Measurements from ENCODE around the gene HSPB8.

The HSPB8 gene

DNA sequence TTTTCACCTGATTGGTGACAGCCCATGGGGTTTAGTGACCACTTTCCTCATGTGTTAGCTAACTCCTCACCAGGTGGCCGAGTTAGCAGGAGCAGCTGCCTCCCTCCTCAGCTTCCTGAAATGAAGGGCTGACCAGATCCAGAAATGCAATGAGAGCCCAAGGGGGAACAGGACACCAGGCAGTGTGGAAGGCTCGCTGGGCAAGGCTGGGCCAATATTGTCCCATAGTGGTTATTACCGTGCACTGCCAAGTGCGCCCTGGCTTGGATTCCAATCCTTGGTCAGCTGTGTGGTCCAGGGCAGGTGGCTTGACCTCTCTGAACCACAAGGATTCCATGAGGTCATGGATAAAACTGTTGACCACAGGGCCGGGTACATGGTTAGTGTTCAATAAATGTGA, 3.6 kb upstream of the HSPB8 start:
- Histone ChIP-seq H3K27ac (replicated peaks) (no peak overlapping the region), H3K27me3 (ENCODE audit: insufficient read depth, poor library complexity, severe bottlenecking) (peaks cover 3% of the 10 kb centered on the region), H3K4me3 (replicated peaks; ENCODE audit: insufficient read depth, low read length) (no peak overlapping the region)
- TF ChIP-seq, protein P1, sequence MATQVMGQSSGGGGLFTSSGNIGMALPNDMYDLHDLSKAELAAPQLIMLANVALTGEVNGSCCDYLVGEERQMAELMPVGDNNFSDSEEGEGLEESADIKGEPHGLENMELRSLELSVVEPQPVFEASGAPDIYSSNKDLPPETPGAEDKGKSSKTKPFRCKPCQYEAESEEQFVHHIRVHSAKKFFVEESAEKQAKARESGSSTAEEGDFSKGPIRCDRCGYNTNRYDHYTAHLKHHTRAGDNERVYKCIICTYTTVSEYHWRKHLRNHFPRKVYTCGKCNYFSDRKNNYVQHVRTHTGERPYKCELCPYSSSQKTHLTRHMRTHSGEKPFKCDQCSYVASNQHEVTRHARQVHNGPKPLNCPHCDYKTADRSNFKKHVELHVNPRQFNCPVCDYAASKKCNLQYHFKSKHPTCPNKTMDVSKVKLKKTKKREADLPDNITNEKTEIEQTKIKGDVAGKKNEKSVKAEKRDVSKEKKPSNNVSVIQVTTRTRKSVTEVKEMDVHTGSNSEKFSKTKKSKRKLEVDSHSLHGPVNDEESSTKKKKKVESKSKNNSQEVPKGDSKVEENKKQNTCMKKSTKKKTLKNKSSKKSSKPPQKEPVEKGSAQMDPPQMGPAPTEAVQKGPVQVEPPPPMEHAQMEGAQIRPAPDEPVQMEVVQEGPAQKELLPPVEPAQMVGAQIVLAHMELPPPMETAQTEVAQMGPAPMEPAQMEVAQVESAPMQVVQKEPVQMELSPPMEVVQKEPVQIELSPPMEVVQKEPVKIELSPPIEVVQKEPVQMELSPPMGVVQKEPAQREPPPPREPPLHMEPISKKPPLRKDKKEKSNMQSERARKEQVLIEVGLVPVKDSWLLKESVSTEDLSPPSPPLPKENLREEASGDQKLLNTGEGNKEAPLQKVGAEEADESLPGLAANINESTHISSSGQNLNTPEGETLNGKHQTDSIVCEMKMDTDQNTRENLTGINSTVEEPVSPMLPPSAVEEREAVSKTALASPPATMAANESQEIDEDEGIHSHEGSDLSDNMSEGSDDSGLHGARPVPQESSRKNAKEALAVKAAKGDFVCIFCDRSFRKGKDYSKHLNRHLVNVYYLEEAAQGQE (IDR thresholded peaks at IDR 0.05; ENCODE audit: insufficient replicate concordance, low read depth) = no peak
- TF ChIP-seq, protein P2, sequence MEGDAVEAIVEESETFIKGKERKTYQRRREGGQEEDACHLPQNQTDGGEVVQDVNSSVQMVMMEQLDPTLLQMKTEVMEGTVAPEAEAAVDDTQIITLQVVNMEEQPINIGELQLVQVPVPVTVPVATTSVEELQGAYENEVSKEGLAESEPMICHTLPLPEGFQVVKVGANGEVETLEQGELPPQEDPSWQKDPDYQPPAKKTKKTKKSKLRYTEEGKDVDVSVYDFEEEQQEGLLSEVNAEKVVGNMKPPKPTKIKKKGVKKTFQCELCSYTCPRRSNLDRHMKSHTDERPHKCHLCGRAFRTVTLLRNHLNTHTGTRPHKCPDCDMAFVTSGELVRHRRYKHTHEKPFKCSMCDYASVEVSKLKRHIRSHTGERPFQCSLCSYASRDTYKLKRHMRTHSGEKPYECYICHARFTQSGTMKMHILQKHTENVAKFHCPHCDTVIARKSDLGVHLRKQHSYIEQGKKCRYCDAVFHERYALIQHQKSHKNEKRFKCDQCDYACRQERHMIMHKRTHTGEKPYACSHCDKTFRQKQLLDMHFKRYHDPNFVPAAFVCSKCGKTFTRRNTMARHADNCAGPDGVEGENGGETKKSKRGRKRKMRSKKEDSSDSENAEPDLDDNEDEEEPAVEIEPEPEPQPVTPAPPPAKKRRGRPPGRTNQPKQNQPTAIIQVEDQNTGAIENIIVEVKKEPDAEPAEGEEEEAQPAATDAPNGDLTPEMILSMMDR (IDR thresholded peaks at IDR 0.05; ENCODE audit: insufficient read depth, low read length) = no peak
- TF ChIP-seq POLR2AphosphoS5 (IDR thresholded peaks at IDR 0.05; ENCODE audit: low read depth) (no peak), GABPA (IDR thresholded peaks at IDR 0.05; ENCODE audit: low read depth) (no peak), SPI1 (IDR thresholded peaks at IDR 0.05; ENCODE audit: borderline replicate concordance, low read depth) (no peak)
- DNase-seq (ENCODE audit: low read depth in 1 of 2, low spot score in 1 of 2) = no peak

DNA sequence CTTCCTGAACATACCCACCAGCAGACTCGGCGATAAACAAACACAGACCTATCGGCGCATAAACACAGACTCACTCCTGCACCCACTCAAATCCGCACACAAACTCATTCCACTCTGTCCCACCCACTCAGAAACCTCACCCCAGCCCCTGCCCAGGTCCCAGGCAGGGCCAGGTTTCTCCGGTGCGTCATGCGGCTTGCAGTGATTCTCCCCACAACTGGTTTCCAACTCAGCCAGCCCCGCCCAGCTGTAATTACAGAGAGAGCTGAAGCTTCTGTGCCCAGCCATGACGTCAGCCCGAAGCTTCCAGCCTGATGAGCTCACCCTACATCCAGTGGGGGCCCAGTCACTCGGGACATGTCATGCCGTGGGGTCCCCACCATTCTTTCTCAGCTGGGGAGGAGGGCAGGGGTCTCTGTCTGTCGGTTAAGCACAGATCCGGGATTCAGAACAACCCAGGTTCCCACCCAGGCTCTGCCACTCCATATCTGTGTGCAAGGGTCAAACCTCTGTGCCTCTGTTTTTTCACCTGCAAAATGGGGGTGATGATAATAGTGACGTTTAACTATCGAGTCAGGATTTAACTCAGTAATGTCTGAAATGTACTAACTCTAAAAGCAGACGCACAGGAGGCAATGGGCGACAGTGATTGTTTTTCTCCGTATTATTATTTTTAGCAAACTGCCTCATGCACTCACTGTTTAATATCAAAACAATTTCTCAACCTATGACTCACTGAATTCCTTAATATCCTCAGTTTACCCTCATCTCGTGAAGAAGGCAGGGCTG, 2.3 kb upstream of the HSPB8 start:
- Histone ChIP-seq H3K27me3 (ENCODE audit: insufficient read depth, poor library complexity, severe bottlenecking) (peaks cover 3% of the 10 kb centered on the region), H3K4me3 (replicated peaks; ENCODE audit: insufficient read depth, low read length) (no peak overlapping the region), H3K27ac (replicated peaks) (no peak overlapping the region)
- TF ChIP-seq POLR2AphosphoS5 (IDR thresholded peaks at IDR 0.05; ENCODE audit: low read depth) (no peak), SPI1 (IDR thresholded peaks at IDR 0.05; ENCODE audit: borderline replicate concordance, low read depth) (no peak), GABPA (IDR thresholded peaks at IDR 0.05; ENCODE audit: low read depth) (no peak)
- TF ChIP-seq, protein P1 (IDR thresholded peaks at IDR 0.05; ENCODE audit: insufficient replicate concordance, low read depth) = no peak
- TF ChIP-seq, protein P2 (IDR thresholded peaks at IDR 0.05; ENCODE audit: insufficient read depth, low read length) = no peak
- DNase-seq (ENCODE audit: low read depth in 1 of 2, low spot score in 1 of 2) = no peak

DNA sequence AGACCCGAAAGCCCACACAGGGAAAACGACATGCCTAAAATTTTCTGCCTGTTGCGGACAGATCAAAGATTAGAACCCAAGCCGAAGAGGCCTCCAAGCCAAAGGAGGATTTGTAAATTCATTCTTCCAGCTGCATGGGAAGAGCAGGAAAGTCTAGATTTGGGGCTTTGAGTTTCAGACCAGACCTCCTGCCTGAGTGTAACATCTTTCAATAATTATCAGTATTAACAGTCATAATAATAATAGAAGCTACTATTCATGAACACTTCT, 1.7 kb upstream of the HSPB8 start:
- TF ChIP-seq GABPA (IDR thresholded peaks at IDR 0.05; ENCODE audit: low read depth) (no peak), SPI1 (IDR thresholded peaks at IDR 0.05; ENCODE audit: borderline replicate concordance, low read depth) (no peak), POLR2AphosphoS5 (IDR thresholded peaks at IDR 0.05; ENCODE audit: low read depth) (no peak)
- TF ChIP-seq, protein P1 (IDR thresholded peaks at IDR 0.05; ENCODE audit: insufficient replicate concordance, low read depth) = no peak
- TF ChIP-seq, protein P2 (IDR thresholded peaks at IDR 0.05; ENCODE audit: insufficient read depth, low read length) = no peak

More for the DNA sequence above, 1.7 kb upstream of the HSPB8 start:
- peaks cover 3% of the 10 kb centered on the region for H3K27me3 ChIP-seq (ENCODE audit: insufficient read depth, poor library complexity, severe bottlenecking)
- no peak for DNase-seq (ENCODE audit: low read depth in 1 of 2, low spot score in 1 of 2)
- no peak overlapping the region for H3K4me3 ChIP-seq (replicated peaks; ENCODE audit: insufficient read depth, low read length)
- no peak overlapping the region for H3K27ac ChIP-seq (replicated peaks)
